ENCODE results near the gene STK10.

Gene STK10

DNA sequence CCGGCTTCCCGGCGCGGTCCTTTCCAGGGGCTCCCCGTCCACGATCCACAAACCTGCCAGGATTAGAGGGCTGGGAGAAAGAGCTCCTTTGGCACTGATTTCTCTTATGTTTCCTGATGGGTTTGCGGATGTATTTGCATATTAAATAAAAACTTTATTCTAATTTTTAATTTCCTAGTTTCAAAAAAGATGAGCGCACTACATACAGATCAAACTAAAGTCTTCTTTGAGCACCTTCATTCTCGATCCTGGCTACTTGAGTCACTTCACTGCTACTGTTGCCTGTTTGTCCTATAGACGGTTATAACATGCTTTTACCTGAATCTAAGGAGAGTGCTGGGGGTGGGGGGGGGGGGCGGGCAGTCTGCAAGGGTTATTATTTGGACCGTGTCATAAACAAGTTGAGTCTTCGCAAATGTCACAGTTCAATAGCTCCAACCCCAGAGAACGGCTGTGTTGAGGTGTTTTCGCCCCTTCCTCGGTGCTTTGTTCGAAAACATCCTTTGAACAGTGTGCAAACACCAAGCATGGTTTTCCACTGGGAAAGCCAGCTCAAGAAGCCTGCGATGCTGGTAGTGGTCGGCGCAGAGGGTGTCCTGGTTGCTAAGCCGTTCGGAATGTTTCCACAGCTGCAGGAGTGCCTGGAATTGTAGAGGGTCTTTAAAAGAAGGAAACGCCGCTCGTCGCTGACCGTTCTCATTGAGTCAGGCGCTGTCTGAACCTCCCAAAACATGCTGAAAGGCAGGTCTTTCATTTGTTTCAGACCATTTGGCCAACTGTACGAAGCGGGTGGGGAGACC is 1.1 kb upstream of the STK10 start:
- no peak for DNase-seq

DNA sequence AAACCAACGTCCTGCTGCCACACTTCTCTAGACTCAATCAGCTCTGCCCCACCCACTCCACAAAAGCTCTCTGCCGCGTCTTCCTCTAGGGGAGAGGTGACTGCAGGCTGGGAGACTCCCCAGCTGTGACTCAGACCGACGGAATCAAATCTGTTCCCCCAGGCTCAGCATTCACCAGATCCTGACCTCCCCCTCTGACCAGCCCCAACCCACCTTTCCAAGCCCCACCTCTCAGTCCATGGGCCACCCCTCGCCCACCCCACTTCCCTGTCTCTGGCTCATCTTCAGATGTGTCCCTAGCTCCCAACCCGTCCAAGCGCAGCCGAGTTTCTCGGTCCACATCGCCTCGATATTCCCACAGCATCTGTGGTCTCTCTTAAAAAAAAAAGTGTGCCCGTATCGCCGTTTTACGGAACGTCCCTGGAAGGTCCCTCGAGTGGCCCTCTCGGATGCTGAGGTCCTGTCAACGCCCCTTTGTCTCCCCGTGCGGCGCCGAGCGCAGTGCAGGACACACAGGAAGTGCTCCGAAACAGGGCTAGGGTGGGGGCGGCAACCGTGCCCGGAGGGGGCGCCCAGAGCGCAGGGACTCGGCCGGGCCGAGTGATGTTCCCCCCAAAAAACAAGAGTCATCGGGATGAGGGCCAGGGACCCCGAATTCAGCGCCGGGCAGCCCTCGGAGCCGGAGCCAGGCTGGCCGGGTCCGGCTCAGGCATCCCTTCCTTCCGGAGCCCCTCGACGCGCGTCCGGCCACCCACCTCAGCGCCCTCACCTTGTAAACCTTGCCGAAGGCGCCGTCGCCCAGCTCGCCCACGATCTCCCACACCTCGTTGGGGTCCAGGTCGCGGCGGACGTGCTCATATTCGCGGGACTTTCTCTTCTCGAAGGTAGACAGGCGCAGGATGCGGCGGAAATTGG is 649 bp downstream of the STK10 start:
- peak; percentile 33 for DNase-seq

DNA sequence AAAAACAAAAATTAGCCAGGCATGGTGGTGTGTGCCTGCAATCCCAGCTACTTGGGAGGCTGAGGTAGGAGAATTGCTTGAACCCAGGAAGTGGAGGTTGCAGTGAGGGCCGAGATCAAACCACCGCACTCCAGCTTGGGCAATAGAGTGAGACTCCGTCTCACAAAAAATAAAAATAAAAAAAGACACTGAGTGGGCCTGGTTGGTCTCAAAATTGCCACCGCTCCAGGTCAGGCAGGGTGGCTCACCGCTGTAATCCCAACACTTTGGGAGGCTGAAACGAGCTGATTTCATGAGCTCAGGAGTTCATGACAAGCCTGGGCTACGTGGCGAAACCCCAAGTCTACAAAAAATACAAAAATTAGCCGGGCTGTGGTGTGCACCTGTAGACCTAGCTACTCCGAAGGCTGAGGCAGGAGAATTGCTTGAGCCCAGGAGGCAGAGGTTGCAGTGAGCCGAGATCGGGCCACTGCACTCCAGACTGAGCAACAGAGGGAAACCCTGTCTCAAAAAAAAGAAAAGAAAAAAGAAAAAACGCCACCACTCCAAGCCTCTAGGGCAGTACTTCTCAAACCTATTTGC is 1.8 kb downstream of the STK10 start:
- no peak for DNase-seq

DNA sequence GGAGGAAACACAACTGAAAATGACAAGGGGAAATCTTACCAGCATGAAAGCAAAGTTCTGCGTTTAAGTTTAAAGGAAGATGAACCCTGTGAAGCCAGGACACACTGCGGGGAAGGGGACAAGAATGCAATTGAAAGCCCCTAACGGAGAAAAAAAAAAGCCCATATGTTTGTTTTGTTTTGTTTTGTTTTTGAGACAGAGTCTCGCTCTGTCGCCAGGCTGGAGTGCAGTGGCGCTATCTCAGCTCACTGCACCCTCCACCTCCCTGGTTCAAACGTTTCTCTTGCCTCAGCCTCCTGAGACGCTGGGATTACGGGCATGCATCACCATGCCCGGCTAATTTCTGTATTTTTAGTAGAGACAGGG is 2.9 kb downstream of the STK10 start:
- DNase-seq, result no peak

DNA sequence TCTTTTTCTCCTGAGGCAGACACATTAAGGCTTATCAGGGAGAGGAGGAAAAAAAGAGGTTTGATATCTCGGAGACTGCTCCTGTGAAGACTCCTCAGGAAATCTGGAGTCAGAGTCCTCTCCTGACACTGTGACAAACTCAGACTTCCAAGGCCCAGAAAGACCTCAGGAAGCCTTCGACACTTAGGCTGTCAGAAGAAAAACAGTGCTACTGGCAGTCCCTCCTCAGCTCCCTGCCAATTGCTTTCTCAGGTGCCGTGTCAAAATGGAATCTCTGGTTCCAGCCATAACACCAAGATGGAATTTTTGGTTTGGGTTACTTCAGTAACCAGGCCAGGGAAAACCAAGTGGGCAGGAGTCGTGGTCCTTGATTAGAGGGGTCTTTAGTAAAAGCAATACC is 4.1 kb downstream of the STK10 start:
- DNase-seq, result no peak

DNA sequence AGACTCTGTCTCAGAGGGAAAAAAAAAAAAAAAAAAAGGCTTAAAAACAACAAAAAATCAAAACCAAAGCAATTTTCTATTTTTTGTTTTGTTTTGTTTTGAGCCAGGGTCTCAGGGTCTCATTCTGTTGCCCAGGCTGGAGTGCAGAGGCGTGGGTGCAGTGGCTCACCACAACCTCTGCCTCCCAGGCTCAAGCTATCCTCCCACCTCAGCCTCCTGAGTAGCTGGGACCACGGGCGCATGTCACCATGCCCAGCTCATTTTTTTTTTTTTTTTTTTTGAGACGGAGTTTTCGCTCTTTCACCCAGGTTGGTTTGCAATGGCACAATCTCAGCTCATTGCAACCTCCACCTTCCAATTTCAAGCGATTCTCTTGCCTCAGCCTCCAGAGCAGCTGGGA is 5.7 kb downstream of the STK10 start:
- no peak for DNase-seq

DNA sequence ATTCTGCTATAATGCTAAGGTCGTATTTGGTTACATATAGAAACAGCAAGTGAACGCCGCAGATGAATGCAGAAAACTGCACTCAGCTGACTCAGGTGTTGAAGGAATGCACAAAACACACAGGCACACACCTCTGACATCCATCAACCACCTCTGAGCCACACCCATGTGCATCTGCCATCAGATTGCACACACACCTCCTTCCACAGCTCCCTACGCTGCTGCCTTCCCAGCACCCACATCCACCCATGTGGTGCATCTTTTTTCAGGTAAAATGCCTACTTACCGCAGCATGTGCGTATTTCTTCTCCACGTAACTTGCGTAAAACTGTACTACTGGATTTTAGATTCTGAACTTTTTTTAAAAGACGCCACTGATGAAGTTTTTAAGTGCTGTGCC is 7.1 kb downstream of the STK10 start:
- DNase-seq, result no peak

DNA sequence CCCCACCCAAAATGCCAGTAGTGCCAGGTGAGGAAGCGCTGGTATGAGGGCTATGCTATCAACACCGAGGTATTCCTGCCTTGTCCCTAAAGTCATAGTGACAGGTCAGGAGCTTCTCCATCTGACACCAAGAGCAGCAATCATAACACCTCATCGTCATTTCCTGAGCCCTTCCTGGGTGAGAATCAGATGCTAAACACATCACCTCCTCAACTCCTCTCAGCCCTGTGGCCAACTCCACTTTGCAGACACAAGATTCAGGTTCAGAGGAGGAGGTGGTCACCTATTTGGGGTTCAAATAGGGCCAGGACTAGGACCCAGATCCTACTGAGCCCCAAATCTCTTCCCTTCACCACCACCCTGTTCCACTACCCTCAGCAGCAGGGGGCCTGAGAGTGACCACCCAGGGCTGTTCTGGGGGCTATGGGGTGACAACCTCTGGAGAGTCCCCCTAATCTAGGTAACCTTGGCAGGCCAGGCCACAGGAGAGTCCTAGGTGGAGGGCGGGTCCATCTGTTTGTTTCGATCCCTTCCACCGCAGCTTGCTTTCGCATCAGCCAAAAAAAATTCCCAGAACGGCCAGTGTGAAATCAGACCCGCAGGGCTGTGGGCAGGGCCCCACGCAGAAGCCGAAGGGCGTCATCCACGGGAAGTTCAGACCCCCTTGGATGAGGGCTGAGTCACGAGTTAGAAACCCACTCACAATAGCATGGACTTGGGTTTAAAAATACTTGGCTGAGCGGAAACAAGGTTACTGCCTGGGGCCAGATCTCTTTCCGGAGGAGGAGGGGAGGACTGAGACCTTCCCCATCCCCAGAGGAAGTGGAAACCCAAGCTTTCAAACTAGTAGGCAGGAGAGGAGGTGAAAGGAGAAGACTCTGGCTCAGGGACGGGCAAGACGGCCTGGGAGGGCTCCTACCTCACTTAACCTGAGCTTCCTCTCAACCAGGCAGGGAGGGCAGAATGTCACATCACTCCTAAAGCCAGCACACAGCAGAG is 8.7 kb downstream of the STK10 start:
- peak; percentile 93 for DNase-seq

DNA sequence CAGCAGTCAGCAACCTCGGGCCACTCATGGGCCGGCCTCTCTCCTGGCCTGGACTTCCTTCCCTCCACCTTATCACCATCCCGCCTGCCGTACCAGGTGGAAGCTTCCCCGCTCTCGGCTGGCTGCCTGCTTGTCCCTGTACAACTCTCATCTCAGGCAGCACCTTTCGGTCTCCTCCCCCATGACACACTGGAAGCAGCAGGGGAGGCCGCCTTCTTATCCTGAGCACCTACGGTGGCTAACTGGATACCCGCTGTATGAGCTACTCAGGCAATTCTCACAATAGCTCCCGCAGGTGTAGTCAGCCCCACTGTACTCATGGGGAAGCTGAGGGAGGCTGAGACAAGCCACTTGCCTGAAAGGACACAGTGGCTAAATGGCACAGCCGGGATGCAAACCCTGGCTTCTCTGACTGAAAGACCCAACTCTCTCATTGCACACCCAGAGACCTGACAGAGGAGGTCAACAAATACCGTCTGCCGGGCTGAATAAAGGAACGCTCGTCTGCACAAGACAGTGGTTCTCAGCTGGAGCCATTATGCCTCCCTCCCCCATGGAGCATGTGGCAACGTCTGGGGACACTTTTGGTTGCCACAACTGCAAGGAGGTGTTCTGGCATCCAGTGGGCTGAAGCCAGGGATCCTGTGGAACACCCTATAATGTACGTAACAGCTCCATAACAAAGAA is 9.6 kb downstream of the STK10 start:
- no peak for DNase-seq

DNA sequence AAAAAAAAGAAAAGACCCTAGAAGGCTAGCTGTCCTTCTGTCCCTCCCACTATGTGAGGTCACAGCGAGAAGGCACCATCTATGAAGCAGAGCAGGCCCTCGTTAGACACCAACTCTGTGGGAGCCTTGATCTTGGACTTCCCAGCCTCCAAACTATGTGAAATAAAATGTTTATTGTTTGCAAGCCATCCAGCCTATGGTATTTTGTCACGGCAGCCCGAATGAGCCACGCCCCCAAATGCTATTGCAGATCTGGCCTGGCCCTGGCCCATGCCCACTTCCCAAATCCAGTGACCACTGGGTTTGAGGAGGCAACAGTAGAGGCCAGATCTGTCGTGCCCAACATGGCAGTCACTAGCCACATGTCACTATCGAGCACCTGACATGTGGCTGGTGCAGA is 10.8 kb downstream of the STK10 start:
- DNase-seq, result no peak

DNA sequence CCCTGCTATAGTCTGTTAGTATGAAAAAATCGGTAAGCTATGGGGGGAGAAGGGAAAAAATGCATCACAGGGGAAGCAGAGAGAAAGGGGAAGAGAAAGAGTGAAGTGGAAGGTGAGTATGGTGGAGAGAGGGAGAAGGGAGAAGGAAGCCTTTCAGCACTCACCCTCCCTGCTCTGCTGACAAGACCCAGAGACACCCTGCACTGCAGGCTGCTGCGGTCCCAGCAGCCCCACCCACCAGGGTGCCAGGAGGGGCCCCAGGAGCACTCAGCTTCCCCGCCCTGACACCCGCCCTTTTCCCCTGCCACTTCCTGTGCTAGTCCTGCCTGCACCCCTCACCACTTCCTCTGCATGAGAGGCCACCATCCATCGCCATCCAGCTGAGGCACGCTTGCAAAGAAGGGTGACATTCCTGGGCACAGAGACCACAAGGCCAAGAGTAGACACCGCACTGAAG is 12.7 kb downstream of the STK10 start:
- DNase-seq, result peak; percentile 95

DNA sequence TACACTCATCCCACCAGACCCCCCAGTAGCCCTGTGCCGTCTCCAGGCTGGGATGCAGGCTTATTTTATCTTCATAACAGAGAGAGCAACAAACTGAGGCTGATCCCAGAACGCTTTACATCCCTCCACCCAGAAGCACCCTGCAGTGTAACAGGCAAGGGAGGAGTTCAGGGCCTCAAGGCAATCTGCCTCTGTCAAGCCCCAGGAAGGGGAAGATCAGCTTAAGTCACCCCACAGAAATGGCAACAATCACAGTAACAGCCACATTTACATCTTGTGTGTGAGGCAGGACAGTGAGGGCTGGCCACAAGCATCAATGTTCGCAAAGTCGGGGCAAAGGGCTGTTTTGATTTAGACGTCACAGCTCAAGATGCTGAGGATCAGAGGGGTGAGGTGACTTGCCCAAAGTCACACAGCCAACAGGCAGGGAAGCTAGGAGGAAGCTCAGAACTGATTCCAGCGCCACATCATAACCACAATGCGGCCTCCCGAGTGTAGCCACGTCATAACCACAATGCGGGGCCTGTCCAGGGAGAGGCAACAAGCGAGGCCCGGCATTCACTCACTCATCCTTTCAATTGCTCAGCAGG is 14.4 kb downstream of the STK10 start:
- peak; percentile 20 for DNase-seq

DNA sequence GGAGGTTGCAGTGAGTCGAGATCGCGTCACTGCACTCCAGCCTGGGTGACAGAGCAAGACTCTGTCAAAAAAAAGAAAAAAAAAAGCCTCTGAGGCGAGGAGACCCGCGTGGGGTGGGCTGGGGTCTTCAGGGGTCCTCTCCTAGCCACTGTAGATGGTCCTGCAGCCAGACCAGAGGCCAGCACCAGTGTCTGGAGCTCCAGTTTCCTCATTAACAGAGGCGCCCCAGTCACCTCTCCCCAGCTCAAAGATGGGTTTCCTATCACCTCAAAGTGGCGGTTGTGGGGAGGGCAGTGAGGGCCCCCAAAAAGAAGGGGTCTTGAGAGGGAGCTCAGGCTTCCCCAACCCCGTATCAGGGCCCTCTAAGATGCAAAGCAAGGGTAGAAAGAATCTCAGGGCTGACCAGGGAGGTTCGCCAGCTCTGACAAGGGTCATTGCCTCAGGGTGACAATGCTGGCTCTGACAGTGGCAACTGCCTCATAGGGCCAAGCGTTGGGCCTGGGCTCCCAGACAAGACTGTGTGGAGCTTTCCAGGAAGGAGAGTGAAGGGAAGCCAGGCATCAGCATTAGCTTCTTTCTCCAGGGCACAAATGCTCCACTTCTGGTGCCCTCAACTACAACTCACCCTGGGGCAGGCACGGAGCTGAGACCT is 15.0 kb downstream of the STK10 start:
- no peak for DNase-seq

DNA sequence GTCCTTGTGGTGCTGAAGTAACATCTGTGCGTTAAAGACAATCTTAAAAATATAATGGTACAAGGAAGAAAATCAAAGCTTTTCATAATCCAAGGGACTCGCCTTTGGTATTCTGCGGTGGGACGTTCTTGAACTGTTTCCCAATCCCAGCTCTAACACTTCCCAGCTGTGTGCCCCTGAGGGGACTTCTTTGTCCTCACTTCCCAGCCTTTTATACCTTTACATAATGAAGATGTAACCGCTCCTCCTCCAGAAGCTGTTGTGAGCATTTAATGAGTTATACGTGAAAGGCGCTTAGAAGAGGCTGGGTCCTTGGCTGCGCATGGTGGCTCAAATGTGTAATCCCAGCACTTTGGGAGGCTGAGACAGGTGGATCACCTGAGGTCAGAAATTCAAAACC is 16.9 kb downstream of the STK10 start:
- no peak for DNase-seq

DNA sequence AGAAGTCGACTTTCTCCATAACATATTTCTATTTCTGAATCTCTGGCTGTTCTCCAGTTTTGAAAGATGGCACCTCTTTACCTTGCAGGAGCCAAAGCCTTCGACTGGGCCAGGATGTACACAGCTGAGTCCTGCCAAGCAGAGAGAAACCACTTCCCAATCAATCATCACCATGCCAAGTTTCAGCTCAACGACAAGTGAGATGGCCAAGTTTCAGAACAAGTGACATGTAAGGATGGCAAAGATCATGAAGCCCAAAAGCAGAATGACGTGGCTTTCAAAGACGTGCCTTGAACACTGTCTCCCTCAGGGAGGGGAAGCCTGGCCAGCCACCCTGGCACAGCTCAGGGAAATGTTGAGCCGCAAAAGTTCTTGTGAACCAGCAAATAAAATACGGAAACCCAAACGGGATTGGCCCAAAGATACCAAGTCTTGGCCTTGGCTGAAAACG is 17.7 kb downstream of the STK10 start:
- no peak for DNase-seq

DNA sequence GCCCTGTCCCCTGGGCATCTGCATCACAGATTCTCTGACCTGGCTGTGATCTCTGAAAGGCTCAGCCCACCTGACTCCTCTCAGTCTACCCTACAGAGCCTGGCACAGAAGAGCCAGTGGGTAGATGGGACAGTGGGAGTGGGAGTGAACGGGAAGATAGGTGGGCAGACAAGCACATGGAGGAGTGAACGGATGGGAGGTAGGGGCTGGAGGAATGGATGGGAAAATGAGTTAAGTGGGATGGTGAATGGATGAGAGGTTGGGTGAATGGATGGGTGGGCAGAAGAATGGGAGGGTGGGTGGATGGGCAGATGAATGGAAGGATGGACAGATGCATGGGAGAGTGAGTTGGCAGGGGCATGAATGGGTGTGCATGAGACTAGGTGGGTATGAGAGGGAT is 18.8 kb downstream of the STK10 start:
- no peak for DNase-seq

DNA sequence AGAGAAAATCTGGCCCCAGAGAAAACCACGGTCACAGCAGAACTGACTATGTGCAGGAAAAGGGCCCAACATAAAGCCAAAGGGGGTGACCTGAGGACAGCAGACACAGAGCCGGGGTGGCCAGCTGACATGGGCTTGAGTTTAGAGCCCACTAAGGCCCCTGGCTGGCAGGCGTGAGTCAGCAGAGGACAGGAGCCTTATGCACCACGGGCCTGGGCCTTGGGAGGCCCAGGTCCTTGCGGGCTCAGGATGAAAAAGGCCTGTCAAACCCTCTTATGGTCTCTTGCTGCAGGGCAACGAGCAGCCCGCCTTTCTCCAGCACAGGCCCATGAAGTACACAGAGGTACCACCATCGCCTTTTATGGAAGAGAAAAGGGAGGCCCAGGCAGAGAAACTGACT is 19.7 kb downstream of the STK10 start:
- DNase-seq, result no peak

DNA sequence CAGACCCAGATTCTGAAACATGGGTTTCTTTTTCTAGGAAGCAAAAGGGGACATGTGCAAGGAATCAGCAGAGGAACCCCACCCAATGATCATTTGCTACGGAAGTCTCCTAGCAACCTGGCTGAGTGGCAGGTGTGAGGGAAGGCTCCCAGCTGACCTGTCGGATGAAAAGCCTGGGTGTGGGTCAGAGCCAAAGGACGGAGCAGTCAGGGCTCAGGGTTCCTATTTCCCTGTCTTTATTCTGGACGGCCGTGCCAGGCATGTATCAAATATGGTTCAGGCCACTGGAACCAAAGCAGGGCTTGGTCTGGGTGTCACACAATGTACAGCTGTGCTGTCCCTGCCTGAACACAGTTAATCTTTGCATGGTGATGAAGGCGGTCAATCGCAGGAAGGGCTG is 20.1 kb downstream of the STK10 start:
- no peak for DNase-seq

DNA sequence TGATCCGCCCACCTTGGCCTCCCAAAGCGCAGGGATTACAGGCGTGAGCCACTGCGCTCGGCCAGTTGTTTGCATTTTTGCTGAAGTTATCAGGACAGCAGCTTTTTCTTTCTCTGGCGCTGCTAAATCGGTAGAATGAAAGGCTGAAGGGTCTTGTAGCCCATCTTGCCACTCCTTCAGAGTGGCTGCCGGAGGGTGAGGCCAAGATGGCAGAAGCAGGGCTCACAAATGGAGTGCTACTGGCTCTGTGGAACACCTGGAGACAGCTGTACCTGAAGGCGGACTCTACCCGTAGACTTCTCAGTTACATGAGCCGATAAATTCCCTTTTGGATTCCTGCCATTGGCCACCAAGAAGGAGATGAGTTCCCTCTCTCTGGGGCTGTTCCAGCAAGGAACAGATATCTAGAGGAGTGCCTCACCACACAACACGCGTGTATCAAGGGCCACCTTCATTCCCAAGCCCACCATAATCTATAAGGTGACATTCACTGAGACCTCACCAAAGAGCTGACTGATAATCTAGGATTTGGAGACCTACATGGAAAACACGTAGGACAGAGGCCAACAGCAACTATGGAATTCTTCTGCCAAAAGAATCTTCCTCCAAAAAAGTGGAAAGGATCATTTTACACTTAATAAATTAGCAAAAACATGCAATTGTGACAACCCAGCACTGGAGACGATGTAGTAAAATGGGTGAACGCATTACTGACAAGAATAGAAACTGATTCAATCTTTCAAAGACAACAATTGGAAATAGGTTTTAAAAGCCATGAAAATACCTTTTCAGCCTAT is 21.8 kb downstream of the STK10 start:
- DNase-seq, result no peak

DNA sequence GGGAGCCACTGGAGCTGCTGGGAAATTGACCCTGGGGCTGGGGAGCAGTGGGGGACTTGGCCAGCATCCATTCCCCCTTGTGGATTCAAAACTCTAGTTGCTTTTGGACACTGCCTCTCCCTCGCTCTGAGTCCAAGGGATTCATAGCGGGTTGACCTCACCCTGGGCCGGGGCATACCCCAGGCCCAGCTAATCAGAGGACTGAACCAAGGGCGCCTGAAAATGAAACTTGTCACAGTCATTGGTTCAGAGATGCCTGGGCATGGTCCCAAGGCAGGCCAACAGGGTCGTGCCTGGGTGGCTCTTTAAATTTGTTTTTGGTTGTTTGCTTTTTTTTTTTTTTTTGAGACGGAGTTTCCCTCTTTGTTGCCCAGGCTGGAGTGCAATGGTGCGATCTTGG is 22.6 kb downstream of the STK10 start:
- no peak for DNase-seq

Measured in GDM1 (cell line).